ENCODE data around the gene ADARB1. TPM values are rescaled to one million over a fixed set of nuclear protein-coding genes. Genes with fewer than 3 reads are reported as not detected.

The ADARB1 gene
- polyA plus RNA-seq, 1 of the 3 experiments (the other 2 are of a cell fraction), result 7.8 TPM

- Histone ChIP-seq H3K27ac (ENCODE audit: low read depth in 2 of 2, low read length in 1 of 2) (no peak overlapping the region), H3F3A (replicated peaks; ENCODE audit: insufficient read depth) (peaks cover 19% of the 10 kb centered on the region), H3K4me3 (ENCODE audit: low read depth in 2 of 2, low read length in 1 of 2) (no peak overlapping the region), H3K36me3 (replicated peaks in 1 of 2; ENCODE audit: control insufficient read depth in 1 of 2, insufficient read depth in 2 of 2, low read length in 1 of 2) (peaks cover 0 to 2% of the 10 kb centered on the region in 2 experiments), H3K4me2 (no peak overlapping the region), H3K27me3 (ENCODE audit: insufficient read depth) (no peaks in the 10 kb centered on the region), H4K20me1 (ENCODE audit: insufficient read depth) (no peaks in the 10 kb centered on the region), H3K9ac (no peak overlapping the region), H3K9me2 (no peaks in the 10 kb centered on the region), H3K9me3 (no peaks in the 10 kb centered on the region), H3K4me1 (ENCODE audit: control insufficient read depth in 1 of 2, insufficient read depth in 2 of 2, low read depth in 1 of 2, low read length in 1 of 2) (peaks cover 10 to 20% of the 10 kb centered on the region in 2 experiments; a peak in 3 of 4 replicates), H2AFZ (ENCODE audit: low read depth) (no peak overlapping the region), H3K79me2 (ENCODE audit: insufficient read depth) (no peaks in the 10 kb centered on the region; the same call in 1 of the 2 replicates)
- POLR2A ChIA-PET, result no interaction called here
- WGBS (ENCODE audit: low lambda C conversion rate), result 84% methylated on average over 6 of the region's 6 CpGs
- DNase-seq, result no peak
- CTCF ChIA-PET, result interaction anchor here (0.9 to 9.8 kb wide), 5 partner anchors 15 to 176 kb away, joined by 3 to 334 read pairs (median 4); no protein-coding TSS in a partner anchor
- no peak for TF ChIP-seq RXRA (IDR thresholded peaks at IDR 0.05; ENCODE audit: borderline replicate concordance, low read depth)
- TF ChIP-seq TAF1 (IDR thresholded peaks at IDR 0.05; ENCODE audit: borderline replicate concordance, low read depth, low read length), result no peak
- TF ChIP-seq JUND (IDR thresholded peaks at IDR 0.05), result no peak
- no peak for TF ChIP-seq GATA2 (CRISPR knock-in tag; IDR thresholded peaks at IDR 0.05)
- TF ChIP-seq, protein P1, sequence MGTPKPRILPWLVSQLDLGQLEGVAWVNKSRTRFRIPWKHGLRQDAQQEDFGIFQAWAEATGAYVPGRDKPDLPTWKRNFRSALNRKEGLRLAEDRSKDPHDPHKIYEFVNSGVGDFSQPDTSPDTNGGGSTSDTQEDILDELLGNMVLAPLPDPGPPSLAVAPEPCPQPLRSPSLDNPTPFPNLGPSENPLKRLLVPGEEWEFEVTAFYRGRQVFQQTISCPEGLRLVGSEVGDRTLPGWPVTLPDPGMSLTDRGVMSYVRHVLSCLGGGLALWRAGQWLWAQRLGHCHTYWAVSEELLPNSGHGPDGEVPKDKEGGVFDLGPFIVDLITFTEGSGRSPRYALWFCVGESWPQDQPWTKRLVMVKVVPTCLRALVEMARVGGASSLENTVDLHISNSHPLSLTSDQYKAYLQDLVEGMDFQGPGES (IDR thresholded peaks at IDR 0.05; ENCODE audit: low read depth, low read length), result no peak
- TF ChIP-seq ELF1 (IDR thresholded peaks at IDR 0.05), result no peak
- no peak for TF ChIP-seq NRF1 (IDR thresholded peaks at IDR 0.05; ENCODE audit: low read depth, low read length)
- TF ChIP-seq MXI1 (IDR thresholded peaks at IDR 0.05; ENCODE audit: low read depth, low read length), result no peak
- TF ChIP-seq, protein P2, sequence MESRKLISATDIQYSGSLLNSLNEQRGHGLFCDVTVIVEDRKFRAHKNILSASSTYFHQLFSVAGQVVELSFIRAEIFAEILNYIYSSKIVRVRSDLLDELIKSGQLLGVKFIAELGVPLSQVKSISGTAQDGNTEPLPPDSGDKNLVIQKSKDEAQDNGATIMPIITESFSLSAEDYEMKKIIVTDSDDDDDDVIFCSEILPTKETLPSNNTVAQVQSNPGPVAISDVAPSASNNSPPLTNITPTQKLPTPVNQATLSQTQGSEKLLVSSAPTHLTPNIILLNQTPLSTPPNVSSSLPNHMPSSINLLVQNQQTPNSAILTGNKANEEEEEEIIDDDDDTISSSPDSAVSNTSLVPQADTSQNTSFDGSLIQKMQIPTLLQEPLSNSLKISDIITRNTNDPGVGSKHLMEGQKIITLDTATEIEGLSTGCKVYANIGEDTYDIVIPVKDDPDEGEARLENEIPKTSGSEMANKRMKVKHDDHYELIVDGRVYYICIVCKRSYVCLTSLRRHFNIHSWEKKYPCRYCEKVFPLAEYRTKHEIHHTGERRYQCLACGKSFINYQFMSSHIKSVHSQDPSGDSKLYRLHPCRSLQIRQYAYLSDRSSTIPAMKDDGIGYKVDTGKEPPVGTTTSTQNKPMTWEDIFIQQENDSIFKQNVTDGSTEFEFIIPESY (IDR thresholded peaks at IDR 0.05; ENCODE audit: borderline replicate concordance, low read depth), result no peak
- no peak for TF ChIP-seq EZH2phosphoT487 (IDR thresholded peaks at IDR 0.05; ENCODE audit: borderline replicate concordance, low read depth)
- no peak for TF ChIP-seq FOXJ3 (CRISPR knock-in tag; IDR thresholded peaks at IDR 0.05)
- no peak for TF ChIP-seq CHD2 (IDR thresholded peaks at IDR 0.05; ENCODE audit: low read length, partially characterized antibody)
- no peak for TF ChIP-seq USF2 (IDR thresholded peaks at IDR 0.05; ENCODE audit: borderline replicate concordance, low read depth, low read length)
- no peak for TF ChIP-seq NFIC (IDR thresholded peaks at IDR 0.05; ENCODE audit: borderline replicate concordance)
- TF ChIP-seq, protein P3, sequence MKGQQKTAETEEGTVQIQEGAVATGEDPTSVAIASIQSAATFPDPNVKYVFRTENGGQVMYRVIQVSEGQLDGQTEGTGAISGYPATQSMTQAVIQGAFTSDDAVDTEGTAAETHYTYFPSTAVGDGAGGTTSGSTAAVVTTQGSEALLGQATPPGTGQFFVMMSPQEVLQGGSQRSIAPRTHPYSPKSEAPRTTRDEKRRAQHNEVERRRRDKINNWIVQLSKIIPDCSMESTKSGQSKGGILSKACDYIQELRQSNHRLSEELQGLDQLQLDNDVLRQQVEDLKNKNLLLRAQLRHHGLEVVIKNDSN (IDR thresholded peaks at IDR 0.05; ENCODE audit: borderline replicate concordance, low read depth), result no peak
- TF ChIP-seq TCF12 (IDR thresholded peaks at IDR 0.05), result no peak
- no peak for TF ChIP-seq POLR2AphosphoS5 (IDR thresholded peaks at IDR 0.05; ENCODE audit: low read depth, low read length)
- TF ChIP-seq FOSL2 (IDR thresholded peaks at IDR 0.05; ENCODE audit: borderline replicate concordance, low read depth), result no peak
- no peak for TF ChIP-seq EP300 (IDR thresholded peaks at IDR 0.05; ENCODE audit: borderline replicate concordance in 1 of 2, low read depth in 1 of 2, low read length in 1 of 2)
Observed at GRCh38 chr21:45124596-45124995, 50.2 kb downstream of the ADARB1 start.
